Measurements from ENCODE around the gene REG1B. TPM values are rescaled to one million over a fixed set of nuclear protein-coding genes. Genes with fewer than 3 reads are reported as not detected.

The REG1B gene
- total RNA-seq, 2 experiments from 2014 or later: not detected

DNA sequence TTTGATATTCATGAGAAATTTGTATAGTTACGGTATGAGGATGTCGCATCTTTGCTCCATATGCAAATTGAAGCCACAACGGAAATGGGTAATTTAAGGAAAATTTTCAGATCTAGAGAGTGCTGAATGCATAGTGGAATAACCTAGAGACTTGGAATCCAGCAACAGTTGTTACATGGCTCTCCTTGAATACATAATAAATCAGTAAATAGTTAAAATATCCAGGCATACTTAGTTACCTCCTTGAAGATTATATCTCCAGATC lies 37.9 kb upstream of the REG1B start:
- Mint-ChIP-seq H3K4me3 (no peak overlapping the region), H3K9me3 (peaks cover 1% of the 10 kb centered on the region), H3K27ac (no peak overlapping the region), H3K27me3 (no peaks in the 10 kb centered on the region), H3K4me1 (ENCODE audit: low read depth) (no peaks in the 10 kb centered on the region), H3K36me3 (ENCODE audit: low read depth) (no peaks in the 10 kb centered on the region)
- DNase-seq (no peak), ATAC-seq (no peak)
- ChIA-PET CTCF (no interaction called here), POLR2A (no interaction called here)
- intact Hi-C loops (cut with micrococcal nuclease): no loop called here
- TF ChIP-seq, protein P1, sequence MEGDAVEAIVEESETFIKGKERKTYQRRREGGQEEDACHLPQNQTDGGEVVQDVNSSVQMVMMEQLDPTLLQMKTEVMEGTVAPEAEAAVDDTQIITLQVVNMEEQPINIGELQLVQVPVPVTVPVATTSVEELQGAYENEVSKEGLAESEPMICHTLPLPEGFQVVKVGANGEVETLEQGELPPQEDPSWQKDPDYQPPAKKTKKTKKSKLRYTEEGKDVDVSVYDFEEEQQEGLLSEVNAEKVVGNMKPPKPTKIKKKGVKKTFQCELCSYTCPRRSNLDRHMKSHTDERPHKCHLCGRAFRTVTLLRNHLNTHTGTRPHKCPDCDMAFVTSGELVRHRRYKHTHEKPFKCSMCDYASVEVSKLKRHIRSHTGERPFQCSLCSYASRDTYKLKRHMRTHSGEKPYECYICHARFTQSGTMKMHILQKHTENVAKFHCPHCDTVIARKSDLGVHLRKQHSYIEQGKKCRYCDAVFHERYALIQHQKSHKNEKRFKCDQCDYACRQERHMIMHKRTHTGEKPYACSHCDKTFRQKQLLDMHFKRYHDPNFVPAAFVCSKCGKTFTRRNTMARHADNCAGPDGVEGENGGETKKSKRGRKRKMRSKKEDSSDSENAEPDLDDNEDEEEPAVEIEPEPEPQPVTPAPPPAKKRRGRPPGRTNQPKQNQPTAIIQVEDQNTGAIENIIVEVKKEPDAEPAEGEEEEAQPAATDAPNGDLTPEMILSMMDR (IDR thresholded peaks at IDR 0.05): no peak

DNA sequence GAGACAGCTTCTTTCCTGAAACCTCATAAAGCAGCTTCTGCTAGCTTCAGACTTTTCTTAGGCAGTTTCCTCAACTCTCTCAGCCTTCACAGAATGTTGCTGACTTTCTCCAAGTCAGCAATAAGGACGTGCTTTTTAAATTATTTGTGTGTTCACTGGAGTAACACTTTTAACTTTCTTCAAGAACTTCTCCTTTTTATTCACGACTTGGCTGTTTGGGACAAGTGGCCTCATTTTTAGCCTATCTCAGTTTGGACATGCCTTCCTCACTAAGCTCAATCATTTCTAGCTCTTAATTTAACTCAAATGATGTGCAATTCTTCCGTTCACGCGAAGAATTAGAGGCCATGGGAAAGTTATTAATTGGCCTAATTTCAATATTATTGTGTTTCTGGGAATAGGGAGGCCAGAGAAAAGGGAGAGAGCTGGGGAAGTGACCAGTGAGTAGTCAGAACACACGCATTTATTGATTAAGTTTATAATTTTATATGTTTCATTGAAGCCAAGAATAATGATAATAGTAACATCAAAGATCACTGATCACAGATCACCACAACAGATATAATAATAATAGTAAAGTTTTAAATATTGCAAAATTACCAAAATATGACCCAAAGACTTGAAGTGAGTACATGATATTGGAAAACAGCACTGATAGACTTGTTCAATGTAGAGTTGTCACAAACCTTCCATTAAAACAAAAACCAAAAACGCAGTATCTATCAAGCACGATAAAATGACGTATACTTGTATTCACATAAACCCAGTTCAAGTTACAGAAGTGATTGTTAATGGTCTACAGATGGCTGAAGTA lies 37.3 kb upstream of the REG1B start:
- no peaks in the 10 kb centered on the region for H3K4me1 Mint-ChIP-seq (ENCODE audit: low read depth)
- intact Hi-C loops (cut with micrococcal nuclease): no loop called here
- CTCF ChIA-PET: no interaction called here

DNA sequence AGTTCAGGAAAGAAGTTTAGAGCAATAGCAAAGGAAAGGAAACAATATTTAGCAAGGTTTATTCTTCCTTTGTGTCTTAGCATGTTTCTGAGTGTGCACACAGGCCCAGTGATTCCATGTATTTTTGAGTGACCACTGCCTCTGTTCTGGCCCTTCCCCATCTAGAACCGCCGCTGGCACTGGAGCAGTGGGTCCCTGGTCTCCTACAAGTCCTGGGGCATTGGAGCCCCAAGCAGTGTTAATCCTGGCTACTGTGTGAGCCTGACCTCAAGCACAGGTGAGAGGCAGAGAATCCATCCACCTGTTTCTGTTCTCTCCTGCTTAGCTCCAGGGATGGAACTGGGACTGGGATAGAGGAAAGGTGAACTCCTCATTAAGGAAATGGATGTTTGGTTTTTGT lies 34.9 kb upstream of the REG1B start:
- Mint-ChIP-seq H3K27ac (no peak overlapping the region), H3K4me3 (no peak overlapping the region), H3K4me1 (ENCODE audit: low read depth) (no peaks in the 10 kb centered on the region), H3K9me3 (peaks cover 2% of the 10 kb centered on the region), H3K27me3 (no peaks in the 10 kb centered on the region), H3K36me3 (ENCODE audit: low read depth) (no peaks in the 10 kb centered on the region)
- ATAC-seq (no peak), DNase-seq (no peak)
- TF ChIP-seq, protein P1 (IDR thresholded peaks at IDR 0.05): no peak
- intact Hi-C loops (cut with micrococcal nuclease): no loop called here
- ChIA-PET POLR2A (no interaction called here), CTCF (no interaction called here)

More for the DNA sequence above, 37.3 kb upstream of the REG1B start:
- Mint-ChIP-seq H3K4me3 (no peak overlapping the region), H3K9me3 (peaks cover 1% of the 10 kb centered on the region), H3K36me3 (ENCODE audit: low read depth) (no peaks in the 10 kb centered on the region), H3K27ac (no peak overlapping the region), H3K27me3 (no peaks in the 10 kb centered on the region)
- TF ChIP-seq, protein P1 (IDR thresholded peaks at IDR 0.05): no peak
- ATAC-seq (no peak), DNase-seq (no peak)
- POLR2A ChIA-PET: no interaction called here

DNA sequence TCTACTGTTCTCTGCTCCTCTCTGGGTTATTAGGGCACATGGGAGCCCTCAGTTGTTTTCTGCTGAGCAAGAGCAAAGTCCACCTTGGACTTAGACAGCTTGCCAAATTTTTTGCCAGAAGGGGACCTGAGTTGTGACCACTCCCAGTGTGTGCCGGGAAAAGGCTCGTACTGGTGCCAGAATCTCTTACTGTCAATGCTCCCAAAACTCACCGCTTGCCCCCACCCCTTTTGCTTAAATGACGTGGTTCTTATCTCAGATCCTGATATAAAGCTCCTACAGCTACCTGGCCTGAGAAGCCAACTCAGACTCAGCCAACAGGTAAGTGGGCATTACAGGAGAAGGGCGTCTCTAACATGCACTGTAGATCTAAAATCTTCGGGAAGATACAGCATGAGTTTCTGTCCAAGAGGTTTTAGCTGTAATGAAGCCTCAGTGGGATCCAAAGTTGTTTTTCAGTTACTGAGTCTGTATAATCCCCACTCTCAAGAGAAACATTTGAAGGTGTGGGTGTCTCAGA lies 32.5 kb upstream of the REG1B start, which contains the start of gene REG1A:
TSS of gene REG1A (plus strand) at position 295 of the 520 bp plus-strand sequence. CDS start 374 bp downstream, outside the sequence.
- H3K36me3 Mint-ChIP-seq (ENCODE audit: low read depth): no peaks in the 10 kb centered on the region
- POLR2A ChIA-PET: no interaction called here
- DNase-seq: no peak
- intact Hi-C loops (cut with micrococcal nuclease): no loop called here
- H3K9me3 Mint-ChIP-seq: peaks cover 2% of the 10 kb centered on the region
- H3K27me3 Mint-ChIP-seq: no peaks in the 10 kb centered on the region
- ATAC-seq: no peak
- no peak within 1 kb of the TSS for H3K4me3 Mint-ChIP-seq
- no peak within 1 kb of the TSS for H3K27ac Mint-ChIP-seq
- TF ChIP-seq, protein P1 (IDR thresholded peaks at IDR 0.05): no peak
- no peaks in the 10 kb centered on the region for H3K4me1 Mint-ChIP-seq (ENCODE audit: low read depth)
- CTCF ChIA-PET: no interaction called here

All from activated CD8-positive, alpha-beta T cell treated with anti-CD3 and anti-CD28 coated beads for 36 hours (primary cell).